ENCODE data around the gene TBC1D9.

The TBC1D9 gene

DNA sequence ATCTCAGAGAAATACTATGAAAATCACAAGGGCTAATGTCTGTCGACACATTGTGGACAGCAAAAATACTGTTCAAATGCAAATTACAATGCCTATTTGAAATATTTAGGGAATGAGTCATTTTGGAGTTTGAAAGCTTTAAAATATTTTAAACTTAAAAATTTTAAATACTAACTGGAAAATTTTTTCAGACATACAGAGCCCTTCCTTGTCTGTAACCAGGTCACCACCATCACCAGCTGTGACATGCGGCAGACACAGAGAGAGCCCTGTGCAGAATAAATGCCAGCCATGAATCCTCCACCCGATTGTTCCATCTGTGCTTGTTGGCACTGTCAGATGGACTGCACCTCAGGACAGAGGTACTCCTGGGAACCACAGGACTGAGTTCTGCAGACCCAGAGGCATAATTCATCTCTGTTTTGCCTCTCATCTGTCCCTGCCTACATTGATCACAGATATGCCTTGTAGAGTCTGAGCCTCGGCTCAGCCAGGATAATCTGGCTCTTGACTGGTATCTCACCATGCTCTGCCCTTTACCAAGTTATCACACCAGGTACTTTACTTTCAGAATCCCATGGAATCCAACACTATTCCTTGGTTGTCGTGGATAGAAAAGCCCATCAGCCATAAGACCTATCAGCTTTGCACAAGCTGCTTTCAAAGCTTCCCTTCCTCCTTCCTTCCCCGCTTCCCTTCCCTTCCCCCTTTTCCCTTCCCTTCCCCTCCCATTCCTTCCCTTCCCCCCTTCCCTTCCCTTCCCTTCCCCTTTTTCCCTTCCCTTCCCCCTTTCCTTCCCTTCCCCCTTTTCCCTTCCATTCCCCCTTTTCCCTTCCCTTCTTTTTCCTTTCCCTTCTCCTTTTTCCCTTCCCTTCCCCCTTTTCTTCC is 67.2 kb downstream of the TBC1D9 start:
- no peak for DNase-seq

DNA sequence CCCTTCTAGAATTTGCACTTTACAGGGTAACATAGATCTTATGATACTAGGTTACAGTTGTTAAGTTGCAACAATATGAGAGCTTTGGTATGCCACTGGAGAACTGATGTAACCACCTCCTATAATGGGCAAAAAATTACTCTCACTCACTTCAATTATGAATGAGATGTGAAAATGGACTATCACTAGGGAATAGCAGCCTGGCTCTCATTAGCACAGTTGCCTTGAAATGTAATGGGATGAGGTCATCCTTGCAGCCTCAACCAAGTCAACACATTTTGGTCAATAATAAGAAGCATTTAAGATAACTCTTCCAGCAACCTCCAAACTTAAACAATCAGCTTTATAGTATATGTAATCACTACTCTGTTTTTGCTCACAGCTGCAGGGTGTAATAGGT is 69.4 kb downstream of the TBC1D9 start:
- no peak for DNase-seq

DNA sequence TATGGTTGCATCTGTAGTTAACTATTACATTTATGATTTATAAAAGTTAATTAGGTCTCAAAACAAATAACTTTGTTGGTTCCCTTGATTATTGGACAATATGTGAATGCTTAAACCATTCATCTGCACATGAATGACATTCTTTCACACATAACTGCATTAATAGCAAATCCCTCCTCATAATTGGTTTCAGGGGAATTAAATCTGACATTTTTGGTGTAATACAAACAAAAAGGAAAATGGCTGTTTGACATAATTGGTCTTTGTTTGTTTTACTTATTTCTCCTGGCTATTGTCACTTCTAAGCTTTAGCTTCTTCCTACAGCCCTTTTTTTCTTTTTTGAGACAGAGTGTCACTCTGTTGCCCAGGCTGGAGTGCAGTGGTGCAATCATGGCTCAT is 71.9 kb downstream of the TBC1D9 start:
- no peak for DNase-seq

DNA sequence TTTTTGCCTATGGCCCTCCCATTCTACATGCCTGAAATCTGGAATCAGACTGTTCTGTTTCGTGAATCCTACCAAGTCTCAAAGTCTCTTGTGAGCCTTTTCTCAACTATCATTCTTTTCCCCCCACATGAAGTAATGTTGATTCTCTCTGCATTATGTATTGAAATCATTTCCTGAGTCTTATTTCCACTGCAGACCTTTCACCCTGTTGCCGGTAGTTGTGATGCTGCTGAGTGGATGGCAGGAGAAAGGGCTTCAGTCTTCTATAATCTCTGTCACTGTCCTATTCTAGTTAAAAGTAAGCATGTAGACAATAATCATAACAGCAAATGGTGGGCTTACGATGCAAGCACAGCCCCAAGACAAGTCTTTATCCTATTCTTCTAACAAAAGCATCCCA is 75.0 kb downstream of the TBC1D9 start:
- DNase-seq, result no peak

DNA sequence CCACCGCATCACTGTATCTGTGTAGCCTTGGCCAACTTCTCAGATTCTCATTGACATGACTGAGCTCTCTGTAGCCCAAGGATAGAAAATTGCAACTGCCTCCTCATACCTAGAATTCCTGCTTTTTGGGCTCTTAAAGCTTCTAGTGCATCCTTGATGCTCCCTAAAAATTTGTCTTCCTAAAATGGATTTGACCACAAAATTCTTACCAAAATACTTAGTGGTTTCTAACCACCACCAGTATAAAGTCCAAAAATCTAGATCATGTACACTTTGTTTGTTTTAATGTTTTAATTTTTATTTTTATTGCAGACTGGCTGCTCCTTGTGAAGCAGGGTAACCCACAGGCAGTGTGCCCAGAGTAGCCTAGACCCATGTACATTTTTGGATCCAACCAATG is 75.5 kb downstream of the TBC1D9 start:
- DNase-seq, result no peak

DNA sequence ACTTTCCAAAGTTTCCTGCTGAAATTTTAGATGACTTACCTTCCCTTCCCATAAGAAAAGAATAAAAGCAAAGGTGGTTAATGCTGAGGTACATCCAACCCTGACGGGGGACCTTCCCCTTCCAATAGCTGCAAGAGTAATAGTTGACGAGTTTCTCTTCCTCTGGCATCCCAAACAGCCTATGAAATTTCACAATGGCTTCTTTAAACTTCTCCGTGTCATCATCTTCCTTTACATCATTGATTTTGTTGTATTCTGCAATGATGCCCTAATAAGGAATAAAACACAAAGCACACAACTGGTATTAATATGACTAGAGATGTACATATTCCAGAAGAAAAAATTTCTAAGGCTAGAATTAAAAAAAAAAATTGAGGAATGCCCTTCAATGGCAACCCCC is 76.6 kb downstream of the TBC1D9 start:
- no peak for DNase-seq

DNA sequence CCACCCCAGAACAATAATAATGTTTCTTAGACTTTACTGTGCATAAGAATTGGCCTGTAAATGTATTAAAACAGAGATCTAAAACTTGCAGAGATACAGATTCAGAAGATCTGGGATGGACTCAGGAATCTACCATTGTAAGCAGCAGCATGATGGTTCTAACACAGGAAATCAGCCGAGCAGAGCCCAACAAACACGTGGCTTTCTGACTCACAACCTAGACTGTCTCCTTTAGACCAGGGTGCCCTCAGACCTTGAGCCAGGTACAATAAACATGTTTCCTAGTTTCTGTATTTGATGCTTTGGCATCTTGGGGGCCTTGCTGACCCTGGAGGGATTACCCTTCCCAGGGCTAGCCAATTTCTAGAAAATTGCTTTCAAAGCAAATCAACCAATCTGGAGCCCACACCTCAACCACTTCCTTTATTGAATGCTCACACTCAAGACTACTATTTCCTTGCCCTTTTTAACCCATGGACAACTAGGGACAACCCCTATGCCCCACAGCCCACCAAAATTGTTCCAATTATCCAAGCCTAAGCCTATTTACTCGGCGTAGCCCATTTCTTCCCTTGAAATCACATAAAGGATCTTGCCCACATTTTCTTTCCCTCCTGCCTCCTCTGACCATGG is 80.5 kb downstream of the TBC1D9 start:
- DNase-seq, result no peak

DNA sequence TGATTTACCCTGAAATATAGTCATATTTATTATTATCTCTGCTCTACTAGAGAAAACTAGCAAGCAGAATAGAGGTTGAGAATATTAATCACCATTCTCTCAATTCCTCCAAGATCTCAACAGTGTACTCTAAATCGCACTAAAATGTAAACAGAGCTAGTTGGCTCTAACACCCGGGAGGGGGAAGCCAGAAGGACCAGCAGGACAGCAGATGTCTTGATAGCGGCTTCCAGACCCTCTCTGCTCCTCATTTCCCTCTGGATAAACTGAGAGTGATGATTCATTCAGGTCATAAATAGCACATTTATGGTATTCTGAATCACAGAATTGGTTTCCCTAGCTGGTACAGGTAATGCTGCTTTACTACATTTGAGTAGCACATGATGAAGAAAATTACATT is 82.5 kb downstream of the TBC1D9 start:
- DNase-seq, result no peak

DNA sequence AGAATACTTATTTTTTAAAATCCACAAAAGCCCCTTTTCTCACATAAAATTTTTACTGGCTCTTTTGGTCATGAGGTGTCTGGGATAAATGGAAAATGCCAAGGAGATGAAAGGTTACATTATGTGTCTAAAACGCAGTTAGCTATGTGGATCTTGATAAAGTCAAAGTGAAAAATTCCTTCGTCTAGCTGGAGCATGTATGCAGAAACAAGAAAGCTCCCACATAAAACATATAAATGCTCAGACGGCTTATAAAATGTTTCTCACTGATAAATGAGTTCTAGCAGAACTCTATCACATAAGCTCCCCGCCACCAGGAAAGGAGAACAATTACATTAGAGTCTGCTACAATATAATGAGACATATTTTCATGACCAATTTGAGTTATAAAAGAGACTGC is 83.8 kb downstream of the TBC1D9 start:
- no peak for DNase-seq

DNA sequence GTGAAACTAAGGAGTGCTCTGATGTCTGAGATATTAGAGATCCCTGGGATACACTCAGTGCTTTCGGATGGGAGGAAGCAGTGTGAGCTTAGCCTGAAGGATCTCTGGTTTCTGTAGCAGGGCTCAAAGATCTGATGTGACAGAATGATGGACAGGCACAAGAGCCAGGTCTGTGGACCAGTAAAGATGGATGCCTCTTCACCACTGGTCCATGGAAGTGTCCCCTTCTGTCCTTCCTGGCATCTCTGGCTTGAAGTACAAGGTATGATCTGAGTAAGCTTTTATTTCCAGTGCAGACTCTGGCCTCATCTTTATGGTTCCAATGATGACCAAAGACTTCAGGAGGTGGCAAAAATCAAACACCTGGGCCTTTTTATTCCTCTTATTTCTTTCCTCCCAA is 88.1 kb downstream of the TBC1D9 start:
- DNase-seq, result no peak

DNA sequence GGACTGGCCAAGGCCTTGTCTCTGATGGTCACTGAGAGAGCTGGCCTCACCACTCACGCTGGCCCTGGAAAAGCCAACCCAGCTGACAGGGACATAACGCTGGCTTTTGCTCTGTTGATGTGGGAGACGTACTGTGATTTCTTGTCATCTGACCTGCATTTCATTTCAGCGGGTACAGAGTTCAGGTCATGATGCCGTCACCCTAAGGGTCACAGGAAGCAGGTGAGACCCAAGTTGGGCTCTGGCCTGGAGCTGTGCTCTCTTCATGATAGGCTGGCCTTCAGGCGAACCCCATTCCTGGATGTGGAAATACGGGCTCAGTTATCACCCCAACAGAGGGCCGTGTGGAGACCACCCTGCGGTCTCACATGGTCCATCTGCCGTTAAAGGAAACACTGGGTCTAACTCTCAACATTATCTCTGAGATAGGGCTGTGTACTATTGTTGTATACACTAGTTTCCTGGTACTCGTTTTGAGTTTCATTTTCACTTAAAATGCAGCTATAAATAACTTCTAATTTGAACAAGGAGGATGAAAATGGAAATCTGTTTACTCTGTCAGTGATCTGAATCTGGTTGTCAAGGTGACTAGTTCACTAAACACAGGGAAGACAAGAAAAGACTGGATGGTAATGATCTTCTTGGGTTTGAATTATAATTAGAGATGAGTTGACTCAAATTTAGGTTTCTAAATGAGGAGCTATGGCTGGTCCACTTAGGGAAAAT is 89.1 kb downstream of the TBC1D9 start:
- DNase-seq, result no peak

DNA sequence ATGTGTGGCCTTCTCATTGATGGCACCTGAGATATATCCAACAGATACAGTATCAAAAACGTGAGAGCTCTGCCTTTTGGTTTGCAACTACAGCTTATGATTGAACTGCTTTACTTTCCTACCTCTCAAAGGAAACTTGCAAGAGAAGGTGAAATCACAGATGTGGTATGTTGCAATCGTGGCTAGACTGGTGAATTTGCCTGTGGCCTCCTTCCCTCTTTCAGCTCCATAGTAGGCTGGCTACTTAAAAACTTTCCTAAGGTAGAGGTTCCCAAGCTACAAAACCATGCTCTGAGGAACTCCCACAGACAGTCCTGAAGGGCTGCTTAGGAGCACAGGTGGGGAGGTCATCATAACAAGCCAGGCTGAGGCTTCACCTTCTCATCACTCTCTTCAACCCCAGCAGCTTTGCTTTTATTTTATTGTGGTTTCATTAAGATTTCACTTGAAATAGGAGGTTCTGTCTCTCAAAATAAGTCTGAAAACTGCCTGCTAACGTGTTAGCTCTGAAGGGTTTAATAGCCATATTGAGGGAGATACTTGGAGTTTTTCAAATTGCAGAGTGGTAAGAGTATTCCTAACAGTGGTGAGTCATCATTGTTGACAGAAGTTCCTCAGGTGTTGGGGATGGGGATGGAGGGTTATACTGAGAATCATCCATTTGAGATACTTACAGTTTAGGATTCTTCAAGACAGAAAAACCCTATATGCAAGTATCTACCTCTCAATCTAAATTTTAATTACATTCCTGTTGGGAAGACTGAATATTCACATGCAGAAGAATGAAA is 93.9 kb downstream of the TBC1D9 start:
- no peak for DNase-seq

DNA sequence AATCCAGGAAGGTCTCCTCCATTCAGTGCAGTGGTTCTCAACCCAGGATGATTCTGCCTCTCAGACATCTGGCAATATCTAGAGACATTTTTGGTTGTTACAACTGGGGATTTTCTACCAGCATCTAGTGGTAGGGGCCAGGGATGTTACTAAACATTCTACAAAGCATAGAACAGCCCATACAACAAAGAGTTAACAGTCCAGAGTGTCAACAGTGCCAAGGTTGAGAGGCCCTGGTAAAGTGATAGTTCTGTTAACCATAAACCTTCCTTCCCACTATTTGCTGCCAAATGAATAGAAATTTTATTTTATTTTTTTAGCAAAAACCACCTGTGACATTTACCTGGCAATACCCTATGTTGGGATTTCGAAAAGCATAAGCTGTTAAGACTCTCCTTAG is 94.6 kb downstream of the TBC1D9 start:
- DNase-seq, result no peak

DNA sequence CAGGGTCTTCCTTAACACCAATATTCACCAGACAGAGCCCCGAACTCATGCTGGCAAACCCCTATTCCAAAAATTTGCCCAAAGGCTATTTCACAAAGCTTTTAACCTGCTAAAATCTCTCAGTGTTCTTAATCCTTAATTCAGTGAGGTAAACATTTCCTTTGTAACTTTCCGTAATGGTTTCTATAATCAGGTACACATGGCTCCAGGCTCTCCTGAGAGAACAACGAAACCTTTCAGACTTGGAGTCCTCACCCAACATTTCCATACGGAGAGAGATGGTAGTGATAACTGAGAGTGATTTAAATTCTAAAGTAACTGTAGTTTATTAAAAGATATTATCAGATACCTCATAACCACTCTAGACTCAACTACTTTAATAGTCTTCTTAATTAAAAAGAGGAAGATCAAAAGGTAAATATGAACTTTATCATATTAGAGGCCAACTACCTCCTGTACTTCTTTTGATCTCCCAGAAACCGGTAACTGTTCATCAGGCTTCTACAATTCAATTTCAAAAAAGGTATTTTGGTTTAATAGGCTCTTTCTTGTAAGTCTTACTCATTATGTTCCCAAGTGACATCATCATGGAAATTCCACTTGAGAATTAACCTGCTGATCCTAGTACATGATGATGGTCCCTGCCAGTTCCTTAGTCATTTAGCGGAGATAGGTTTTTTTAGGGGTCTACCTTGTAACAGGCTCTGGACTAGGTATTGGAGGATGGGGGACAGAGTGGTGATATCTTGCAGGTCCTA is 96.1 kb downstream of the TBC1D9 start:
- DNase-seq, result no peak

DNA sequence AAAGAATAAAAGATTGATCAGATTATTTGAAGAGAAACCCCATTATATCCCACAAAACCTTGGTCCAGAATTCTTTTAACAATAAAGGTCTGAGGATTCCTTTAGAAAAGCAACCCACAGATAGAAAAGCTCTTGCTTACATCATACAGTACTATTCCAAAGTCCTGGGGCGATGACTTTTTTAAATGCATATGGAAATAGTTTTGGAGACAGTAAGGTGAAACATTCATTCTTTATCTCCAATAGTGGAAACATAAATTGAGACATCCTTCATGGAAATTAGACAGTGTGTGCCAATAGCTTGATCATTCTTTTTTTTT is 101.7 kb downstream of the TBC1D9 start:
- DNase-seq, result no peak

DNA sequence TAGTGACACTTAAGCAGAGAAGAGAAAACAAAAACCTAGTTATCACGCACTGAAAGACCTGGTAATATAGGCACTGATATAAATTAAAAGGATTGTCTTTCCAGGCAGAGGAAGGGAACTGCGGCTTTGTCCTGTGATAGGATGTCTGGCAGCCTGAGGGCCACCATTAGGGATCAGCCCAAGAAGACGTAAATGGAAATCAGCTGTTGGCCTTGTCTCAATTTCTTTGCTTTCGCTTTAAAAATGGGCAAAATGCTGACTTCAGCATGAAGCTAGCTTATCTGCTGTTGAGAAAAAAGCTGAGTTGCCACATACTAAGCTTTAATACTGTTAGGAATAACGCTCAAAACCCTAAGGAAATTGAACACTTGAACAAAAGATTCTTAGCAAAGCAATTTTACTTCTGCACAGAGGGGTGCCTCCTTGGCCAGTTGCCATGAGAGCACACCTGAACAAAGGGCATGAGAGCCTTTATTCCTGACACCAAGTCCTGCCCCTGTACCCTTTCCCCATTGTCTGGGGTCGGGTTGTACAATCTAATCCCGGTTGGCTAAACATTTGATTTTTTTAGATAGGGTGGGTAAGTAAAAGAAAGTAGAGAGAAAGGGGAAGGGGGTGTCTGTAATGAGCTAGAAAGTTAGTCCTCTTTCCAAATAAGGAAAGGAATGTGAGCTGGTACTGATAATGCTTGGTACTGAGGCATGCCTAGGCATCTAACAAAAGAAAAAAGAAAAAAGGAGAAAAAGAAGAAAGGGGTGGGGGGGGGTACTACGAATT is 102.3 kb downstream of the TBC1D9 start:
- no peak for DNase-seq

DNA sequence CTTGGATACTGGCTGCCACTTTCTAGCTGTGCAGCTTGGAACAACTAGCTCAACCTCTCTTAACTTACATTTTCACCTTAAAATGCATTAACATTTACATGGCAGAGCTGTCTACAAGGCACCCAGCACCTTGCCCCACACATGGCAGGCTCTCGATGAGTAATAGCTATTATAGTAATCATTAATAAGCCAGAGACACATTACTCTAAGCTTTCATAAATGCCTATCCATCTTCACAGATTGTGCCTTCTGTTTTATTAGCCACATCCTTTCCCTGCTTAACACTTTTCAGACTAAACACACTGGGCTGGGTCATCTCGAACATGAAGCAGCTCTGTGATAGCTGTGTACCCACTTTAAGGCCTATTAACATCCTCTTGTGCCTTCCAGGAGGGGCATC is 103.6 kb downstream of the TBC1D9 start:
- DNase-seq, result no peak

DNA sequence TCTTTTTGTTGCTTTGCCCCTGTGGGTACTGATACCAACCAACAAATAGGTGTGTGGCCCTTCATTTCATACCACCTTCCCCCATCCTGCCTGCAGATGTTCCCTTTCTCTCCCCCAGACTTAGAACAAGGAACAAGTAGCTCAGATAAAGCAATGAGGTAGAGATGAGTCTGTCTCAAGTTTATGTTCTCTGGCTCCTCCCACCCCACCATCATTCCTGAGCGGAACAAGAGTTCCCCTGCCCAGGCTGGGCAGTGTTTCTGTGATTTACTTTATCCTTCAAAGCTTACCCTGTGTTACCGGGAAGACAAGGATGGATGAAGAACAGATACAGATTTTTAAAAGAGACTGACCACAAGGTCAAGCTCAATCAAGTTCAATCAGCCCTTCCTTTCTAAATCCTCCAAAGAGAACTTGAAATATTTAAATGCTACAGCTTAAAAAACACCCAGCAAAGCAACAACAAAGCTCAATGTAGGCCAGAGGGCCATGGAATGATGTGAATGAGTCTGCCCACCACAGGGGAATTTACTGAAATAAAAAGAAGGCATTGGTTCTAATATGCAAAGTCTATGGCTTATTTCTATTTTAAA is 107.4 kb downstream of the TBC1D9 start:
- no peak for DNase-seq

DNA sequence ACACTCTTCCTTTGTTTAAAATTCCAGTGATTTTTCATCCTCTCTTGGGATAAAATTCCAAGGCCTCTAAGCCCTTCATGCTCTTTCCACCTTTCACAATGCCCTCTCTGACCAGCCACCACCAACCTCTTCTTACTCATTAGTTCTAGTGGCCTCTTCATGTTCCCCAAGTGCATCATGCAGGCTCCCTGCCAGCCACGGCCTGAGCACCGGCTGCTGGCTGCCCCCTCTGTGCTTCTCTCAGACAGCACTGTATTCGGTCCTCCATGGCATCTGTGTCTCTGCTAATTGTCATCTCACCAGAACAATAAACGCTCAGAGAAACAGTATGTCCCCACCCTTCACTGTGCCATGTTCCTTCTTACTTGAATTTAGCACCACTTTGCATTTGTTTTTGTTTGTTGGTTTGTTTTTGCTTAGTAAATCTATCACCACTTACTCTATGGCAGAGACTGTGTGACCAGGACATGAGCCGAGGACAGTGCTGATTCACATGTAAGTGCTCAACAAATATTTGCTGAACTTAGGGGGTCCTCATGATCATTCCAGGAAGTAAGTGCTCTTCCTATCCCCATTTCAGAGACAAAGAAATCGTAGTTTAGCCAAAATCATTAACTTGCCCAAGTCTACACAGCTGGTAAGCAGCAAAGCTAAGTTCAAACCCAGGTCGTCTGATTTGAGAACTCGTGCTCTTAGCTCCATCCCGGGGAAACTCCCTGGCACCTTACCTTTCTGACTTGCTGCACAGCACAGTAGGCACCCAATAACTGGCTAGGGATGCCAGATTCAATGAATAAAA is 110.4 kb downstream of the TBC1D9 start:
- DNase-seq, result no peak

DNA sequence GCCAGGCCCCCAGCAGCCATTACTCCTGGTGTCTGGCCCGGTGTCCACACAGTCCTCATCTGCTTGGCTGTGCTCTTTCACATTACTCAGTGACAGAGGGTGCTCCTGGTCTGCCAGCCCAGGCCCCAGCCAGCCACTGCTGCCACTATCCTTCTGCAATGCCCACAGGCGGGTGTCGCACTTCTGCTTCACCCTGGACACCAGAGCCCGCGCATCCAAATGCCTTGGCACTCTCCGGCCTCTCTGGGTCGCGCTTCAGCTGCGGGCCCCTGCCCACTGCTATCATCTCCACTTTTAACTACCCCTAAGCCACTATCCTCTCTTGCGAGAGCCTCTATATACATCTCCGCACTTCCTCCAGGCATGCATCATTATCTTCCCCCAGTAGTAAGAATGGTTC is 111.0 kb downstream of the TBC1D9 start:
- no peak for DNase-seq

All from activated T-cell treated with anti-CD3 and anti-CD28 coated beads, Interleukin-2, amount 50 U/mL, for 48 hours (primary cell).